ENCODE measurements around the gene RFX4. TPM values are rescaled to one million over a fixed set of nuclear protein-coding genes. Genes with fewer than 3 reads are reported as not detected.

RFX4 gene
- total and polyA plus RNA-seq, 10 of the 15 experiments (the other 5 are each of a cell fraction or from before 2014, with no cell fraction given), result 0.02 to 0.23 TPM; not detected in 8

GRCh38 chr12:106685381-106685780, 102.6 kb downstream of the RFX4 start:
- no peak overlapping the region for H3K4me3 ChIP-seq
- no peak for FAIRE-seq
- H2AFZ ChIP-seq (ENCODE audit: control insufficient read depth, low read depth, low read length), result no peak overlapping the region
- BruUV-seq (replicated peaks), result no TSS peak
- intact Hi-C loops (cut with micrococcal nuclease; ENCODE audit: unreplicated experiment) (no loop called here), in situ Hi-C loops (cut with MboI) (no loop called here)
- no peak overlapping the region for H3K4me2 ChIP-seq (ENCODE audit: control insufficient read depth, insufficient read depth)
- no peaks in the 10 kb centered on the region for H3K27me3 ChIP-seq (replicated peaks in 1 of 2; ENCODE audit: control insufficient read depth in 2 of 2, insufficient read depth in 2 of 2, low read length in 1 of 2)
- ChIA-PET RAD21 (ENCODE audit: unreplicated experiment) (interaction anchor here (0.6 kb wide), 1 partner anchor 195 kb away, joined by 3 read pairs; no protein-coding TSS in a partner anchor), POLR2A (no interaction called here), SMC1A (ENCODE audit: uncharacterized antibody, unreplicated experiment) (interaction anchor here (0.8 to 1.4 kb wide), 2 partner anchors 157 to 232 kb away, joined by 3 to 5 read pairs; no protein-coding TSS in a partner anchor), CTCF (interaction anchor here (3.1 kb wide), 1 partner anchor 157 kb away, joined by 12 read pairs; no protein-coding TSS in a partner anchor)
- no peak for DNase-seq (ENCODE audit: low read depth, low spot score)
- no peaks in the 10 kb centered on the region for H3K4me1 ChIP-seq (ENCODE audit: control insufficient read depth, insufficient read depth, low read length)
- no peak overlapping the region for H3K9ac ChIP-seq (ENCODE audit: control insufficient read depth, insufficient read depth, low read length)
- no peaks in the 10 kb centered on the region for H3K79me2 ChIP-seq (ENCODE audit: control insufficient read depth, insufficient read depth, low read length)
- no peak overlapping the region for H3K27ac ChIP-seq (ENCODE audit: control insufficient read depth, insufficient read depth)
- no peak for TF ChIP-seq NFXL1 (IDR thresholded peaks at IDR 0.05; ENCODE audit: borderline replicate concordance)
- no peak for TF ChIP-seq CHD1 (IDR thresholded peaks at IDR 0.05; ENCODE audit: low read depth, low read length)
- TF ChIP-seq HCFC1 (IDR thresholded peaks at IDR 0.05; ENCODE audit: low read length), result no peak
- TF ChIP-seq POLR2AphosphoS2 (IDR thresholded peaks at IDR 0.05; ENCODE audit: low read depth, low read length), result no peak
- TF ChIP-seq ZNF217 (IDR thresholded peaks at IDR 0.05), result no peak
- TF ChIP-seq TAF1 (IDR thresholded peaks at IDR 0.05; ENCODE audit: borderline replicate concordance, low read depth, low read length), result no peak
- TF ChIP-seq PKNOX1 (IDR thresholded peaks at IDR 0.05), result no peak
- TF ChIP-seq ZNF384 (IDR thresholded peaks at IDR 0.05; ENCODE audit: borderline replicate concordance, low read depth, low read length), result no peak
- no peak for TF ChIP-seq ZNF687 (IDR thresholded peaks at IDR 0.05)
- no peak for TF ChIP-seq SUZ12 (IDR thresholded peaks at IDR 0.05; ENCODE audit: unreplicated experiment)
- TF ChIP-seq HDAC6 (IDR thresholded peaks at IDR 0.05; ENCODE audit: unreplicated experiment), result no peak
- TF ChIP-seq CREB1 (IDR thresholded peaks at IDR 0.05; ENCODE audit: low read depth), result no peak
- TF ChIP-seq STAT1 (conservative IDR thresholded peaks at IDR 0.05), result no peak
- no peak for TF ChIP-seq TARDBP (IDR thresholded peaks at IDR 0.05; ENCODE audit: borderline replicate concordance)
- TF ChIP-seq YBX1 (IDR thresholded peaks at IDR 0.05), result no peak
- no peak for TF ChIP-seq NFYA (IDR thresholded peaks at IDR 0.05; ENCODE audit: borderline replicate concordance, low read depth, low read length)
- no peak for TF ChIP-seq KAT2A (conservative IDR thresholded peaks at IDR 0.05; ENCODE audit: control insufficient read depth, low read depth, low read length)
- TF ChIP-seq CHD4 (IDR thresholded peaks at IDR 0.05), result no peak
- TF ChIP-seq SMAD5 (IDR thresholded peaks at IDR 0.05; ENCODE audit: low read depth), result no peak
- no peak for ATAC-seq
- no peaks in the 10 kb centered on the region for H4K20me1 ChIP-seq (ENCODE audit: control insufficient read depth, insufficient read depth)
- no peaks in the 10 kb centered on the region for H3K36me3 ChIP-seq (ENCODE audit: control insufficient read depth in 2 of 2, insufficient read depth in 2 of 2, low read length in 1 of 2)
- H3K9me3 ChIP-seq (replicated peaks; ENCODE audit: control insufficient read depth, insufficient read depth, low read length), result no peaks in the 10 kb centered on the region

Data from GM12878 (cell line).